H9 (cell line): ENCODE measurements around the gene PUM2. TPM values are rescaled to one million over a fixed set of nuclear protein-coding genes. Genes with fewer than 3 reads are reported as not detected.

Experiments used
- DNase-seq: peaks from one replicate; pipeline ENCODE4 v3.0.0-alpha.2; 2017
- H2AFZ ChIP-seq: one replicate; pipeline ENCODE4 v1.6.1; 2013; ENCODE audit warnings: mild to moderate bottlenecking, low read length, control low read depth, moderate library complexity
- H2AK5ac ChIP-seq: 2 replicates; pipeline ENCODE4 v1.6.1; 2013; ENCODE audit warnings: low read length, control low read depth, mixed read lengths; ENCODE audit not compliant: insufficient read length
- H2BK120ac ChIP-seq: one replicate; pipeline ENCODE4 v1.6.1; 2013; ENCODE audit warnings: low read depth, mild to moderate bottlenecking, low read length, control low read depth, inconsistent platforms; ENCODE audit not compliant: poor library complexity, severe bottlenecking
- H2BK12ac ChIP-seq: 2 replicates; pipeline ENCODE4 v1.6.1; 2013; ENCODE audit warnings: low read length, control low read depth, mixed read lengths, low read depth; ENCODE audit not compliant: insufficient read length
- H2BK15ac ChIP-seq: 2 replicates; pipeline ENCODE4 v1.6.1; 2013; ENCODE audit warnings: low read depth, low read length, control low read depth
- H2BK20ac ChIP-seq: one replicate; pipeline ENCODE4 v1.6.1; 2013; ENCODE audit warnings: low read depth, mild to moderate bottlenecking, low read length, control low read depth, inconsistent platforms; ENCODE audit not compliant: poor library complexity, severe bottlenecking
- H2BK5ac ChIP-seq: 2 replicates; pipeline ENCODE4 v1.6.1; 2013; ENCODE audit warnings: low read length, control low read depth, mixed read lengths; ENCODE audit not compliant: insufficient read length
- H3K14ac ChIP-seq: 2 replicates; pipeline ENCODE4 v1.6.1; 2013; ENCODE audit warnings: low read length, control low read depth; ENCODE audit not compliant: insufficient read depth
- H3K18ac ChIP-seq: 2 replicates; pipeline ENCODE4 v1.6.1; 2013; ENCODE audit warnings: low read depth, mild to moderate bottlenecking, mixed read lengths, low read length, control low read depth; ENCODE audit not compliant: insufficient read length
- H3K23ac ChIP-seq: 2 replicates; pipeline ENCODE4 v1.6.1; 2013; ENCODE audit warnings: low read length, control low read depth, mixed read lengths, low read depth; ENCODE audit not compliant: insufficient read length
- H3K23me2 ChIP-seq: 2 replicates; pipeline ENCODE4 v1.6.1; 2013; ENCODE audit warnings: low read depth, mild to moderate bottlenecking, mixed read lengths, low read length, control low read depth; ENCODE audit not compliant: insufficient read length, poor library complexity, severe bottlenecking
- H3K27ac ChIP-seq: 2 replicates; pipeline ENCODE4 v1.5.1; 2013; ENCODE audit warnings: low read length, control low read depth, mixed read lengths, low read depth; ENCODE audit not compliant: insufficient read length
- H3K27me3 ChIP-seq: 2 replicates; pipeline ENCODE4 v1.6.1; 2013; ENCODE audit warnings: low read length, control low read depth, inconsistent platforms; ENCODE audit not compliant: insufficient read depth
- H3K4ac ChIP-seq: 2 replicates; pipeline ENCODE4 v1.6.1; 2013; ENCODE audit warnings: low read depth, mild to moderate bottlenecking, control low read depth, inconsistent platforms, low read length, moderate library complexity
- H3K4me1 ChIP-seq: 2 replicates; pipeline ENCODE4 v1.6.1; 2013; ENCODE audit warnings: low read length, control low read depth, inconsistent platforms; ENCODE audit not compliant: insufficient read depth
- H3K4me2 ChIP-seq: 2 replicates; pipeline ENCODE4 v1.6.1; 2013; ENCODE audit warnings: low read length, control low read depth, mixed read lengths; ENCODE audit not compliant: insufficient read length, insufficient read depth
- H3K56ac ChIP-seq: 2 replicates; pipeline ENCODE4 v1.6.1; 2013; ENCODE audit warnings: low read depth, mild to moderate bottlenecking, mixed read lengths, low read length, control low read depth; ENCODE audit not compliant: insufficient read length
- H3K79me1 ChIP-seq: 2 replicates; pipeline ENCODE4 v1.6.1; 2013; ENCODE audit warnings: low read depth, mild to moderate bottlenecking, moderate library complexity, low read length, control low read depth, inconsistent platforms; ENCODE audit not compliant: insufficient read depth, poor library complexity, severe bottlenecking
- H3K79me2 ChIP-seq: 2 replicates; pipeline ENCODE4 v1.6.1; 2013; ENCODE audit warnings: low read length, control low read depth, inconsistent platforms; ENCODE audit not compliant: insufficient read depth
- H3K9ac ChIP-seq: 2 replicates; pipeline ENCODE4 v1.6.1; 2013; ENCODE audit warnings: low read length, control low read depth, mixed read lengths; ENCODE audit not compliant: insufficient read length; ENCODE audit errors: extremely low read depth
- H3K9me3 ChIP-seq: one replicate; pipeline ENCODE4 v1.6.1; 2013; ENCODE audit warnings: low read depth, low read length, inconsistent platforms; ENCODE audit not compliant: control insufficient read depth
- H3T11ph ChIP-seq: one replicate; pipeline ENCODE4 v1.6.1; 2013; ENCODE audit warnings: mild to moderate bottlenecking, low read length, control low read depth, inconsistent platforms
- H4K20me1 ChIP-seq: one replicate; pipeline ENCODE4 v1.6.1; 2013; ENCODE audit not compliant: control insufficient read depth, insufficient read length, insufficient read depth
- H4K5ac ChIP-seq: 2 replicates; pipeline ENCODE4 v1.6.1; 2013; ENCODE audit warnings: low read depth, mild to moderate bottlenecking, mixed read lengths, low read length, control low read depth; ENCODE audit not compliant: insufficient read length
- H4K8ac ChIP-seq: replicated peaks from 2 replicates; pipeline ENCODE4 v1.6.1; 2013; ENCODE audit warnings: low read length, control low read depth, mixed read lengths, low read depth; ENCODE audit not compliant: insufficient read length
- H4K91ac ChIP-seq: 2 replicates; pipeline ENCODE4 v1.6.1; 2013; ENCODE audit warnings: low read depth, mild to moderate bottlenecking, moderate library complexity, mixed read lengths, low read length, control low read depth; ENCODE audit not compliant: insufficient read length
- H3K27ac Mint-ChIP-seq, 3 experiments: 2 replicates in 2 of 3; 3 replicates in 1 of 3; pipeline ENCODE4 v1.8.0; 2020 to 2021; ENCODE audit warnings: mixed read lengths in 3 of 3, mild to moderate bottlenecking in 1 of 3, moderate library complexity in 1 of 3
- H3K27me3 Mint-ChIP-seq: 2 replicates; pipeline ENCODE4 v1.8.0; 2021; ENCODE audit warnings: low read depth, mild to moderate bottlenecking, moderate library complexity, mixed read lengths
- H3K36me3 Mint-ChIP-seq, 3 experiments: 2 replicates in 2 of 3; 3 replicates in 1 of 3; pipeline ENCODE4 v1.8.0; 2020 to 2021; ENCODE audit warnings: low read depth in 3 of 3, mixed read lengths in 3 of 3; ENCODE audit not compliant: insufficient read depth in 1 of 3
- H3K4me1 Mint-ChIP-seq, 2 experiments: 2 replicates each; pipeline ENCODE4 v1.8.0; 2020; ENCODE audit warnings: mixed read lengths in 2 of 2
- H3K4me3 Mint-ChIP-seq, 2 experiments: 2 replicates in 1 of 2; 3 replicates in 1 of 2; pipeline ENCODE4 v1.8.0; 2020 to 2021; ENCODE audit warnings: mild to moderate bottlenecking in 2 of 2, mixed read lengths in 2 of 2, moderate library complexity in 1 of 2
- H3K9me3 Mint-ChIP-seq, 2 experiments: 2 replicates in 1 of 2; 3 replicates in 1 of 2; pipeline ENCODE4 v1.8.0; 2020; ENCODE audit warnings: mild to moderate bottlenecking in 2 of 2, mixed read lengths in 2 of 2, moderate library complexity in 1 of 2
- WGBS: extraction: QIAGEN DNeasy Blood & Tissue Kit; methylation state at CpG from one replicate; pipeline ENCODE4 v1.1.7; 2013; ENCODE audit warnings: missing lambda C conversion rate, low lambda C conversion rate, mixed read lengths; ENCODE audit not compliant: insufficient read length; ENCODE audit errors: extremely low coverage; 5-methylcytosine and 5-hydroxymethylcytosine counted together
- total RNA-seq: library from RNA; stranded (reverse); gene quantifications from 2 replicates; pipeline ENCODE4 v1.2.1, GENCODE V29; 2021
- TF ChIP-seq, protein P1 (sequence below): fragments of 200-600 bp; sonication (generic); conservative IDR thresholded peaks from 3 replicates; pipeline ENCODE4 v1.8.0; 2021; ENCODE audit warnings: antibody characterized with exemption, mild to moderate bottlenecking

The PUM2 gene
- total RNA-seq, 1 experiment from 2014 or later, result 96.6 TPM

DNA sequence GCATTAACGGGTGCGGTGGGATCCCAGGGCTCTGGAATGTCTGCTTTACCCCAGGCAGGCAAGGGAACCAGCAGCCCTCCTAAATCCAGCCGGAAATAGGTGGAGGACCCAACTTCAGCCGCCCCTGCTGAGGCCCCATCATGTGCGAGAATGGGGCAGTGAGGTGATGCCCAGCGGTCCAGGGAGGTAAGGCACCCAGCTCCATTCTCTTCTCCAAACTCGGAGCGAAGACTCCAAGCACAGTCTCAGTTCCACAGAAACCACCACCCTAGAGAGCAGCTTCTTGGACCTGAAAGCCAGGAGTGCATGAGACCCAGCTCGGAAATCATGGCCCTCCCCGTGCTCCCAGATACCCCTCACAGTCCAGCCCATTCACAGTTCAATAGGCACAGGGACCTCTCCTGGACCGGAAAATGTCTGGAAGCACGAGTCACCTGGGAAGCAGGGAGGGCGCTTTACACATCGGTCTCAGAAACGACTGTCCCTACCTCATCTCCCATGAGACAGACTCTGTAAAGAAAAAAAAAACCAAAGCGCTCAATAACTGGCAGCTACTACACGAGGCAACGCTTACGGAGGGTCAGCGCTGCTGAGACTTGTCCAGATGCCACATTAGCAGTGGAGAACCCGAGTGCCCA, 127.8 kb downstream of the PUM2 start:
- H3K27ac ChIP-seq, result no peak overlapping the region
- Mint-ChIP-seq H3K4me3 (peak overlapping the region; percentile 63 to 79), H3K36me3 (peaks cover 11 to 19% (median 12%) of the 10 kb centered on the region in 3 experiments; a peak in 6 of 7 replicates), H3K27me3 (peaks cover 29% of the 10 kb centered on the region), H3K9me3 (no peaks in the 10 kb centered on the region; a peak in 1 of 5 replicates), H3K4me1 (peaks cover 28 to 31% of the 10 kb centered on the region in 2 experiments), H3K27ac (no peak overlapping the region)
- H3K9ac ChIP-seq, result peak overlapping the region; percentile 12
- peaks cover 17% of the 10 kb centered on the region; the same call in 1 of the 2 replicates for H3K79me2 ChIP-seq
- peaks cover 9% of the 10 kb centered on the region; the same call in 1 of the 2 replicates for H3K4me1 ChIP-seq
- H4K5ac ChIP-seq, result no peak overlapping the region
- H4K91ac ChIP-seq, result no peak overlapping the region
- no peak overlapping the region for H2AFZ ChIP-seq
- peaks cover 10% of the 10 kb centered on the region for H3K23me2 ChIP-seq
- H4K8ac ChIP-seq, result no peak overlapping the region
- TF ChIP-seq, protein P1, sequence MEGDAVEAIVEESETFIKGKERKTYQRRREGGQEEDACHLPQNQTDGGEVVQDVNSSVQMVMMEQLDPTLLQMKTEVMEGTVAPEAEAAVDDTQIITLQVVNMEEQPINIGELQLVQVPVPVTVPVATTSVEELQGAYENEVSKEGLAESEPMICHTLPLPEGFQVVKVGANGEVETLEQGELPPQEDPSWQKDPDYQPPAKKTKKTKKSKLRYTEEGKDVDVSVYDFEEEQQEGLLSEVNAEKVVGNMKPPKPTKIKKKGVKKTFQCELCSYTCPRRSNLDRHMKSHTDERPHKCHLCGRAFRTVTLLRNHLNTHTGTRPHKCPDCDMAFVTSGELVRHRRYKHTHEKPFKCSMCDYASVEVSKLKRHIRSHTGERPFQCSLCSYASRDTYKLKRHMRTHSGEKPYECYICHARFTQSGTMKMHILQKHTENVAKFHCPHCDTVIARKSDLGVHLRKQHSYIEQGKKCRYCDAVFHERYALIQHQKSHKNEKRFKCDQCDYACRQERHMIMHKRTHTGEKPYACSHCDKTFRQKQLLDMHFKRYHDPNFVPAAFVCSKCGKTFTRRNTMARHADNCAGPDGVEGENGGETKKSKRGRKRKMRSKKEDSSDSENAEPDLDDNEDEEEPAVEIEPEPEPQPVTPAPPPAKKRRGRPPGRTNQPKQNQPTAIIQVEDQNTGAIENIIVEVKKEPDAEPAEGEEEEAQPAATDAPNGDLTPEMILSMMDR, result no peak
- no peak overlapping the region for H2BK20ac ChIP-seq
- no peak overlapping the region for H2AK5ac ChIP-seq
- H2BK12ac ChIP-seq, result no peak overlapping the region
- no CpG with 5 or more reads among the region's 21 CpGs for WGBS
- H2BK15ac ChIP-seq, result no peak overlapping the region
- no peak for DNase-seq
- no peak overlapping the region for H2BK5ac ChIP-seq
- H3K4ac ChIP-seq, result no peak overlapping the region
- no peak overlapping the region for H2BK120ac ChIP-seq
- no peaks in the 10 kb centered on the region for H3K9me3 ChIP-seq
- no peak overlapping the region for H3K23ac ChIP-seq
- H3K14ac ChIP-seq, result no peak overlapping the region; the same call in 1 of the 2 replicates
- peak overlapping the region; percentile 71 for H3K4me2 ChIP-seq
- H3K18ac ChIP-seq, result peak overlapping the region; percentile 15
- no peak overlapping the region for H3T11ph ChIP-seq
- H3K79me1 ChIP-seq, result no peaks in the 10 kb centered on the region
- H3K56ac ChIP-seq, result no peak overlapping the region
- H4K20me1 ChIP-seq, result no peaks in the 10 kb centered on the region
- H3K27me3 ChIP-seq, result no peaks in the 10 kb centered on the region
